Measurements from ENCODE around the gene KDM3B.

KDM3B gene

GRCh38 chr5:138346889-138347288, 5.6 kb upstream of the KDM3B start:
- no peak for DNase-seq (ENCODE audit: low read depth)

GRCh38 chr5:138349852-138350562, 2.5 kb upstream of the KDM3B start:
- no peak for DNase-seq (ENCODE audit: low read depth)

GRCh38 chr5:138350563-138350890, 2.0 kb upstream of the KDM3B start:
- DNase-seq (ENCODE audit: low read depth): no peak

- no peak for DNase-seq (ENCODE audit: low read depth)
These were observed 1.4 kb upstream of the KDM3B start for GRCh38 chr5:138351056-138351455.

- DNase-seq (ENCODE audit: low read depth): no peak
These were observed 968 bp upstream of the KDM3B start for GRCh38 chr5:138351517-138351916.

- peak; percentile 57 for DNase-seq (ENCODE audit: low read depth)
These were observed 456 bp downstream of the KDM3B start for GRCh38 chr5:138352722-138353559.

- no peak for DNase-seq (ENCODE audit: low read depth)
These were observed 1.1 kb downstream of the KDM3B start for GRCh38 chr5:138353560-138354080.

- no peak for DNase-seq (ENCODE audit: low read depth)
These were observed 1.9 kb downstream of the KDM3B start for GRCh38 chr5:138354387-138354786.

- DNase-seq (ENCODE audit: low read depth): peak; percentile 36
These were observed 2.5 kb downstream of the KDM3B start for GRCh38 chr5:138354926-138355378.

- no peak for DNase-seq (ENCODE audit: low read depth)
These were observed 7.1 kb downstream of the KDM3B start for GRCh38 chr5:138359621-138360020.

GRCh38 chr5:138360941-138361452, 8.5 kb downstream of the KDM3B start:
- DNase-seq (ENCODE audit: low read depth): no peak

- DNase-seq (ENCODE audit: low read depth): no peak
These were observed 12.1 kb downstream of the KDM3B start for GRCh38 chr5:138364576-138364975.

GRCh38 chr5:138366632-138367382, 14.3 kb downstream of the KDM3B start:
- no peak for DNase-seq (ENCODE audit: low read depth)

- no peak for DNase-seq (ENCODE audit: low read depth)
These were observed 16.8 kb downstream of the KDM3B start for GRCh38 chr5:138369261-138369660.

GRCh38 chr5:138369706-138370105, 17.2 kb downstream of the KDM3B start:
- no peak for DNase-seq (ENCODE audit: low read depth)

GRCh38 chr5:138370537-138370936, 18.1 kb downstream of the KDM3B start:
- DNase-seq (ENCODE audit: low read depth): no peak

- DNase-seq (ENCODE audit: low read depth): no peak
These were observed 19.0 kb downstream of the KDM3B start for GRCh38 chr5:138371454-138371853.

GRCh38 chr5:138372225-138372624, 19.7 kb downstream of the KDM3B start:
- no peak for DNase-seq (ENCODE audit: low read depth)

- no peak for DNase-seq (ENCODE audit: low read depth)
These were observed 20.2 kb downstream of the KDM3B start for GRCh38 chr5:138372653-138373052.

GRCh38 chr5:138382347-138382746, 29.9 kb downstream of the KDM3B start:
- DNase-seq (ENCODE audit: low read depth): no peak

GRCh38 chr5:138385660-138386059, 33.2 kb downstream of the KDM3B start:
- no peak for DNase-seq (ENCODE audit: low read depth)

GRCh38 chr5:138386290-138386689, 33.8 kb downstream of the KDM3B start:
- no peak for DNase-seq (ENCODE audit: low read depth)

Measured in activated gamma-delta T cell treated with anti-CD3 and anti-CD28 coated beads, Interleukin-2, amount 50 U/mL, for 16 hours (primary cell).